Muscle of back (tissue), 11 donors: Measurements from ENCODE around the gene TMPRSS11B. TPM values are rescaled to one million over a fixed set of nuclear protein-coding genes. Genes with fewer than 3 reads are reported as not detected.
A peak's percentile ranks its signal among the peaks of the same experiment; 100 is the strongest.
"Not testable (repeated sequence)": the region's sequence is repeated elsewhere in the genome, so short reads cannot be mapped to it uniquely, and the experiment has no call there.

Experiments used
- DNase-seq, 3 donors: peaks; one replicate each; pipeline versions ENCODE4 v3.0.0 to v3.0.0-alpha.2; 2013
- polyA plus RNA-seq, 10 donors: library from polyadenylated mRNA; unstranded; fragments of 120-200 nt; gene quantifications; one replicate each; pipeline ENCODE4 v1.2.1, GENCODE V29; 2013; ENCODE audit not compliant: insufficient read length in 10 of 10

Gene TMPRSS11B
- polyA plus RNA-seq, 10 donors = not detected

- DNase-seq = no peak
Measured at GRCh38 chr4:68218044-68218443, 27.4 kb downstream of the TMPRSS11B start.

GRCh38 chr4:68216501-68216900 is 29.0 kb downstream of the TMPRSS11B start:
- no peak for DNase-seq

GRCh38 chr4:68209003-68209402 is 36.5 kb downstream of the TMPRSS11B start:
- DNase-seq = no peak

- not testable (repeated sequence) for DNase-seq
Measured at GRCh38 chr4:68194305-68194704, 51.2 kb downstream of the TMPRSS11B start.

- no peak for DNase-seq
Measured at GRCh38 chr4:68193194-68193593, 52.3 kb downstream of the TMPRSS11B start.

- DNase-seq = no peak
Measured at GRCh38 chr4:68187145-68187544, 58.3 kb downstream of the TMPRSS11B start.

- no peak for DNase-seq
Measured at GRCh38 chr4:68184923-68185322, 60.6 kb downstream of the TMPRSS11B start.

- no peak for DNase-seq
Measured at GRCh38 chr4:68183417-68183816, 62.1 kb downstream of the TMPRSS11B start.

- no peak for DNase-seq
Measured at GRCh38 chr4:68182382-68182820, 63.1 kb downstream of the TMPRSS11B start.

- DNase-seq = peak in 1 of 3 donors; percentile 39
Measured at GRCh38 chr4:68180849-68181526, 64.5 kb downstream of the TMPRSS11B start.

GRCh38 chr4:68176904-68177303 is 68.6 kb downstream of the TMPRSS11B start:
- no peak for DNase-seq

Other genes with a start within 250 kb of the TMPRSS11B start
- gene TMPRSS11F, start 115.8 kb downstream of the TMPRSS11B start, polyA plus RNA-seq = under 1 TPM in 4 of 10 donors, not detected in 6; 0.12 to 0.17 (median 0.13) TPM
- 10 to 100 TPM; 62.6 to 90.2 (median 77.4) TPM for gene YTHDC1, start 104.4 kb upstream of the TMPRSS11B start, polyA plus RNA-seq
- gene TMPRSS11E, start 201.8 kb upstream of the TMPRSS11B start, polyA plus RNA-seq = under 1 TPM in 1 of 10 donors, not detected in 9; 0.29 TPM